Activated CD8-positive, alpha-beta T cell treated with anti-CD3 and anti-CD28 coated beads for 36 hours (primary cell): ENCODE data around the gene PSME3IP1. TPM values are rescaled to one million over a fixed set of nuclear protein-coding genes. Genes with fewer than 3 reads are reported as not detected.

Experiments used
- ATAC-seq: fragments of 200-7000 bp; cut with Tn5 transposase; one replicate; pipeline ENCODE4 v1.10.0; 2021; ENCODE audit warnings: mild to moderate bottlenecking, moderate library complexity
- CTCF ChIA-PET: fragments of 350-600 bp; sonication (Branson Sonifier 250); formaldehyde crosslinking; loops from one replicate; lab custom pipeline; 2021; ENCODE audit warnings: antibody characterized with exemption; lab: Charles Lee
- POLR2A ChIA-PET: fragments of 350-600 bp; sonication (Branson Sonifier 250); formaldehyde crosslinking; loops from one replicate; lab custom pipeline; 2021; ENCODE audit warnings: antibody characterized with exemption; lab: Charles Lee
- DNase-seq: peaks from one replicate; pipeline ENCODE4 v3.0.0-alpha.2; 2020
- H3K27ac Mint-ChIP-seq: one replicate; pipeline ENCODE4 v1.8.0; 2021; ENCODE audit warnings: mild to moderate bottlenecking, mixed read lengths
- H3K27me3 Mint-ChIP-seq: one replicate; pipeline ENCODE4 v1.8.0; 2021; ENCODE audit warnings: mixed read lengths
- H3K36me3 Mint-ChIP-seq: one replicate; pipeline ENCODE4 v1.8.0; 2021; ENCODE audit warnings: low read depth, mixed read lengths
- H3K4me1 Mint-ChIP-seq: one replicate; pipeline ENCODE4 v1.8.0; 2021; ENCODE audit warnings: low read depth, mixed read lengths
- H3K4me3 Mint-ChIP-seq: one replicate; pipeline ENCODE4 v1.8.0; 2021; ENCODE audit warnings: mild to moderate bottlenecking, moderate library complexity, mixed read lengths
- H3K9me3 Mint-ChIP-seq: one replicate; pipeline ENCODE4 v1.8.0; 2021; ENCODE audit warnings: mixed read lengths
- intact Hi-C: fragments of 100-400 bp; cut with micrococcal nuclease; formaldehyde crosslinking; loops from one replicate; pipeline ENCODE4 v1.10.0; 2022
- total RNA-seq, 2 experiments: library from RNA; stranded (reverse); gene quantifications; one replicate each; pipeline ENCODE4 v1.2.3, GENCODE V29; 2021
- TF ChIP-seq, protein P1 (sequence below): fragments of 200-600 bp; IDR thresholded peaks from one replicate; pipeline ENCODE4 v1.8.0; 2022; ENCODE audit warnings: antibody characterized with exemption, mild to moderate bottlenecking

PSME3IP1 gene
- total RNA-seq, 2 experiments from 2014 or later: 101 to 103 TPM

DNA sequence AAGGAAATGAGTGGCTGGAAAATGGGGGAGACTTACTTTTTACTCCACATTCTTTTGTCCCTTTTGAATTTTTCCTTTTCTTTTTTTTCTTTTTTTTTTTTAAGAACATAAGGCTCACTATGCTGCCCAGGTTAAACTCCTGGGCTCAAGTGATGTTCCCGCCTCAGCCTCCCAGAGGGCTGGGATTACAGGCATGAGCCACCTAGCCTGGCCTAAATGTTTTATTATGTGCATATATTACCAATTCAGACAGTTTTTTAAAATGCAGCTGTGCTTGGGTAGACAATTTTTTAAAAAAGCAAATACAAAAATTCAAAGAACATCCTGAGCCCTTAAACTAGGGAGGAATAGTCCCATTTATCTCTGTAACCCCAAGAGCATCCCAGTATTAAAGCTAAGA lies 28.3 kb downstream of the PSME3IP1 start:
- Mint-ChIP-seq H3K4me1 (peaks cover 10% of the 10 kb centered on the region), H3K36me3 (peaks cover 57% of the 10 kb centered on the region), H3K27me3 (no peaks in the 10 kb centered on the region), H3K27ac (no peak overlapping the region), H3K4me3 (no peak overlapping the region), H3K9me3 (no peaks in the 10 kb centered on the region)
- ChIA-PET POLR2A (no interaction called here), CTCF (interaction anchor here (1.6 kb wide), 1 partner anchor 10 kb away, joined by 5 read pairs; no protein-coding TSS in a partner anchor)
- intact Hi-C loops: no loop called here
- no peak for DNase-seq
- ATAC-seq: no peak
- TF ChIP-seq, protein P1, sequence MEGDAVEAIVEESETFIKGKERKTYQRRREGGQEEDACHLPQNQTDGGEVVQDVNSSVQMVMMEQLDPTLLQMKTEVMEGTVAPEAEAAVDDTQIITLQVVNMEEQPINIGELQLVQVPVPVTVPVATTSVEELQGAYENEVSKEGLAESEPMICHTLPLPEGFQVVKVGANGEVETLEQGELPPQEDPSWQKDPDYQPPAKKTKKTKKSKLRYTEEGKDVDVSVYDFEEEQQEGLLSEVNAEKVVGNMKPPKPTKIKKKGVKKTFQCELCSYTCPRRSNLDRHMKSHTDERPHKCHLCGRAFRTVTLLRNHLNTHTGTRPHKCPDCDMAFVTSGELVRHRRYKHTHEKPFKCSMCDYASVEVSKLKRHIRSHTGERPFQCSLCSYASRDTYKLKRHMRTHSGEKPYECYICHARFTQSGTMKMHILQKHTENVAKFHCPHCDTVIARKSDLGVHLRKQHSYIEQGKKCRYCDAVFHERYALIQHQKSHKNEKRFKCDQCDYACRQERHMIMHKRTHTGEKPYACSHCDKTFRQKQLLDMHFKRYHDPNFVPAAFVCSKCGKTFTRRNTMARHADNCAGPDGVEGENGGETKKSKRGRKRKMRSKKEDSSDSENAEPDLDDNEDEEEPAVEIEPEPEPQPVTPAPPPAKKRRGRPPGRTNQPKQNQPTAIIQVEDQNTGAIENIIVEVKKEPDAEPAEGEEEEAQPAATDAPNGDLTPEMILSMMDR: no peak

DNA sequence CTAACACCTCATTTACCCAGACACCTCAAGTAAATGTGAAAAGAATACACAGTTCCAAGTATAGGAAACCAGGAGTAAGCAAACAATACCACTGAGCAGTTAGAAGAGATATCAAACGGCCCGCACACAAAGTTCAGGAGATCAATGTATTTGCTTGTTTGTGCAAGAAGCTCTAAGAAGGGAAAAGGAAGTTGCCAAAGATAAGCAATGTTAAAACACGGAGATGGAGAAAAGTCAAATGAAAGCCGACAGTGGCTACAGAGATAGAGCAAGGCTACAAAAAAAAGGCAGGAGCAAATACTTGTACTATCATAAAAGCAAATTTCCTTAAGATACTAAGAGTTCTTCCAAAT lies 29.5 kb downstream of the PSME3IP1 start:
- intact Hi-C loops: no loop called here
- Mint-ChIP-seq H3K27me3 (no peaks in the 10 kb centered on the region), H3K9me3 (no peaks in the 10 kb centered on the region), H3K4me3 (no peak overlapping the region), H3K4me1 (peaks cover 18% of the 10 kb centered on the region), H3K27ac (no peak overlapping the region), H3K36me3 (peaks cover 59% of the 10 kb centered on the region)
- ChIA-PET POLR2A (interaction anchor here (0.8 to 1.0 kb wide), 2 partner anchors 8 to 56 kb away, joined by 3 to 4 read pairs; no protein-coding TSS in a partner anchor), CTCF (interaction anchor here (2.8 kb wide), 1 partner anchor 72 kb away, joined by 6 read pairs; no protein-coding TSS in a partner anchor)
- ATAC-seq (no peak), DNase-seq (no peak)
- TF ChIP-seq, protein P1: no peak

DNA sequence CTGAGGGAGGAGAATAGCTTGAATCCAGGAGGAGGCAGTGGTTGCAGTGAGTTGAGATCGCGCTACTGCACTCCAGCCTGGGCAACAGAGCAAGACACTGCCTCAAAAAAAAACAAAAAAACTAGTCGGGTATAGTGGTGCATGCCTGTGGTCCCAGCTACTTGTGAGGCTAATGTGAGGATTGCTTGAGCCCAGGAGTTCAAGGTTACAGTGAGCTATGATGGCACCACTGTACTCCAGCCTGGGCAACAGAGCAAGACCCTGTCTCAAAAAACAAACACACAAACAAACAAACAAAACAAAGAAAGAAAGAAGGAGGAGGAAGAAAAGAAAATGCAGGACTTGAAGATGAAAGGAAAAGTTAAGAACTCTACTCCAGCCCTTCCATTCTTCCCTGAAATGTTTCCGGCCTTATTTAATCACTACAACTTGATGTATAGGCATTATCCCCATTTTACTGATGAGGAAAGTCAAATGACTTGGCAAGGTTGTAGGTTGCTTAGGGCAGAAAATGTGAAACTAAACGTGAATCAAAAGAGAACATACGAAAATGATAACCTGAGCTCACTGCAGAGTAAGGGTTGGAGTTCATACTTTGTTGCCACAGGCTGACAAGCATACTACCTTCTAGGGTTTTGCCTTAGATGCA lies 30.0 kb downstream of the PSME3IP1 start:
- Mint-ChIP-seq H3K9me3 (no peaks in the 10 kb centered on the region), H3K4me3 (no peak overlapping the region), H3K4me1 (peaks cover 18% of the 10 kb centered on the region), H3K36me3 (peaks cover 55% of the 10 kb centered on the region), H3K27me3 (no peaks in the 10 kb centered on the region), H3K27ac (no peak overlapping the region)
- DNase-seq (no peak), ATAC-seq (no peak)
- intact Hi-C loops: no loop called here
- ChIA-PET POLR2A (interaction anchor here (0.8 to 1.5 kb wide), 3 partner anchors 8 to 72 kb away, joined by 3 to 6 read pairs (median 4); no protein-coding TSS in a partner anchor), CTCF (interaction anchor here (1.3 to 2.8 kb wide), 2 partner anchors 11 to 71 kb away, joined by 3 to 6 read pairs; no protein-coding TSS in a partner anchor)
- TF ChIP-seq, protein P1: no peak

DNA sequence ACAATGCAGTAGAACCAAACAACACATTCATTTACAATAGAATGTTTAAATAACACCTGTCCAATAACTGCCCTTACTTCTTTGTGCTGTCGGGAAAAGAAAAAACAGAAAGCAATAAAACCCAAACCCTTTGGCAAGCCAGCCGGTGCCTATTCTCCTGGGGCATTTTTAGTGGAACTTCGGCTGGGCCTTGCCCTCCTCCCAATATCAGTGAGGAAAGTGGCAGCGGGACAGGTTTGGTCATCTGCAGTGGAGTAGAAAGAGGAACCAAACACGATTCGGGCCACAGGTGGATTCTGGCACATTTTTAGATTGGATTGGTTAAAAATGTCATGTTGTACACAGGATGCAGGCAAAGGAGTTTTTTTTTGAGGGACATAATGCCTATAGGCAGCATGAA lies 32.0 kb downstream of the PSME3IP1 start:
- Mint-ChIP-seq H3K27ac (no peak overlapping the region), H3K9me3 (no peaks in the 10 kb centered on the region), H3K4me1 (peaks cover 14% of the 10 kb centered on the region), H3K27me3 (no peaks in the 10 kb centered on the region), H3K4me3 (no peak overlapping the region), H3K36me3 (peaks cover 44% of the 10 kb centered on the region)
- ATAC-seq (no peak), DNase-seq (no peak)
- TF ChIP-seq, protein P1: no peak
- intact Hi-C loops: no loop called here
- POLR2A ChIA-PET: interaction anchor here (0.7 to 2.8 kb wide), 4 partner anchors 8 to 19 kb away, joined by 3 to 9 read pairs (median 3); no protein-coding TSS in a partner anchor
- CTCF ChIA-PET: interaction anchor here (1.2 to 2.8 kb wide), 2 partner anchors 14 to 69 kb away, joined by 3 to 6 read pairs; no protein-coding TSS in a partner anchor
